A549 treated with AZD9567 at 1 μM for 4 hours (cell line): ENCODE data around the gene RNF225. TPM values are rescaled to one million over a fixed set of nuclear protein-coding genes. Genes with fewer than 3 reads are reported as not detected.

Experiments used
- total RNA-seq: library from RNA; stranded (reverse); fragments of 200-300 nt; extraction: Qiagen RNA extraction; gene quantifications from 5 replicates; pipeline ENCODE4 v1.2.3, GENCODE V29; 2022; ENCODE audit not compliant: insufficient read depth

Gene RNF225
- 0.10 to 0.24 TPM in 2 of 5 replicates, not detected in the others for total RNA-seq

GRCh38 chr19:58395220-58395978 is at the start of gene RNF225:
Gene RNF225 (plus strand): TSS chr19:58395656. CDS start chr19:58396090, 434 bp downstream.

DNA sequence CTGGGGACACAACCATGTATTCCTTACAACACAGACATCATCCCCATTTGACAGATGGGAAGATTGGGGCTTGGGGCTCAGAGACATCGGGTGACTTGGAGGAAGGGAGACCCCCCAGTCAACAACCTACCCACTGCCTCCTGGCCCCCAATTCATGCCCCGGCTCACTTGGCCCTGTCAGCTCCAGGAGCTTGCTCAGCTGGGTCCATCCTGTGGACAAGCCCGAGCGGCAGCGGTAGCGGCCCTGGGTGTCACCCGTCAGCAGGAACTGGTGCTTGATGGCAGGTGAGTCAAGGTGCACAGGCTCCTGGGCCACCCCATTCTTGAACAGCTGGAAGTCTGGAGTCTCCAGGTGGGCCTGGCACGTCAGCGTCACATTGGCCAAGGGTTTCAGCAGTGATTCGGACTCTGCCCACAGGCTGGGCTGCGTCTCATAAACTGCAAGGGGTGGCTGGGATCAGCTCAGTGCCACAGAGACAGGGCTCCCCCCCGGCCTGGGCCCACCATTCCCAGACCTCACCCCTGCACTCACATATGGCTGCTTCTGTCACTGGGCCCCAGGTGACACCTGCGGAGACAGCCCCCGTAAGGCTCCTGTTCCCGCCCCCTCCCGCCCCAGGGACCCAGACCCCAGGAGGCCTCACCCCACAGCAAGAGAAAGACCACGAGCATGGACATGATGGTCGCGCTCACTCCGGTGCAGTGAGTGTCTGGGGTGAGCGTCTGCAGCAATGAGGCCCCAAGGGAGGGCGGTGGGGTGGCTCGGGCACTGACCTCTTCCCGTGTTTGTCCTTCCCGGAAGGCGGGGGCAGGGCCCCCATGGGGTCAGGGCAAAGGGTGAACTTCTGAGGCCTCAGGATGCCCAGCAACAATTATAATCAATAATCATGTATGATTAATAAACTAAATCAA is 42.4 kb upstream of the RNF225 start, which contains the start of gene A1BG:
A1BG (minus strand) TSS at position 733 of the 912 bp plus-strand sequence; CDS start at position 678, 55 bp downstream.

DNA sequence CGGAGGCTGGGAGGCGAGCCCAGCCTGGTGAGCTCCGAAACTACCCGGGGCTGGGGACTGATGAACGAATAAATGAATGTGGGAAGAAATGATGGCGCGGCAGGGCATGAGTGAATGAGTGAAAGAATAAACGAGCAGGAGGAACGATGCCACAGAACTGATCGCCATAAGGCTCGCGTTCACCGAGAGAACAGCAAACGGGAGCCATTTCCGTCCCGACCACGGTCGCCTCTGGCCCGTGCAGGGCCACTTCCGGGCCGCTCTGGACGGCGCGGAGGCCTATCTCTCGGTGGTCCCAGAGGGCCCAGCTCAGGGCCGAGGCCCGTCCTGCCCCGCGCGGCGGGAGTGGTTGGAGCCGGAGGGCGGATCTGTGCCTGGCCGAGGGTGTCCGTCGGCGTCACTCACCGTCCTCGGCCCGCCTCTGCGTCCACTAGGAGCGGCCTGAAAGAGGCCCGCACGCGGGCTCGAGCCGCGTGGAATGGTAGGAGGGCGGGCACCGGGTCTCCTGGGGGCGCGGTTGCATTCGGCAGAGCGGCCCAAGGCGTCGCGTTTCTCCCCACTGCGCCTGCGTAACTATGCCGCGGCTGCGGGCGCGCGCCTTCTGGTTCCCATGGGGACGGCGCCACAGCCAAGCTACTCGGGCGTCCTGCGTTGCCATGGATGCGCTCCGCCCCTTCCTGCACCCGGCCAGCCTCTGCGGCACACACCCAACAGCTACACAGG is 33.0 kb upstream of the RNF225 start, which contains the start of gene ZNF497:
ZNF497 (minus strand) TSS at position 480 of the 723 bp plus-strand sequence. CDS start 5,116 bp downstream, outside the sequence.

DNA sequence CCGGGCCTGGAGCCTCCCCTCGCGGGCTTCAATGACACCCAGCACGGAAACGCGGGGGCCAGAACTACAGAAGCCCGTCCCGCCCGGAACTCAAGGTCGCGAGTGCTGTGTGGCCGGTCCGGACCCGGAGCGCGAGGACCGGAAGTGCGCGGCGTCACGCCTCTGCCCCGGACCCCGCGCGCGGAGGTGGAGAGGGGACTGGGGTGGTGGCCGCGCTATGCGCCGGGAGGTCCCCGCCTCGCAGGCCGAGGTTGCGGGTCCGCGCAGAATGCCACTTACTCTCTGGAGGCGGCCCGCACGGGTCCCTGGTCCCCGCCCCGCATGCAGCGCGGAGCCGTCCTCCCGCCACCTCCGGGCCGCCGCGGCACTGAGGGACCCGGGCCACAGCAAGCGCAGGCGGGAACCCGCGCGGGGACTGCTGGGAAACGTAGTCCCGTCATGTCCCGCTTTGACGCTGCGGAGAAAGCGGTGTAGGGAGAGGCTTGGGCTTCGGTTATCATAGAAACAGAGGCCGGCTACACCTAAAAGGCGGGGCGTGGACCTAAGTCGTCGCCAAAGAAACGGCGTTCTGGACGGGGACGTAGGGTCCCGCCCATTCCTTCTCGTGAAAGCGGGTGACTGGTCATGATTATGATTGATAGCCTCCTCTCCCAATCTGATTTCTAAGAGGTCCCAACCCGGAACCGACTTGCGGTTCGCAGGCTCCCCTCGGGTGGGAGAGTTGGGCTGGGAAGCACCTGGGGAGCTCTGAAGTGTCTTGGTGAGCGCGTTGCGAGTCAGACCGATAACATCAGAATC is 14.6 kb upstream of the RNF225 start, which contains the start of gene ZNF837:
ZNF837 (minus strand) TSS at position 369 of the 798 bp plus-strand sequence. CDS start 11,698 bp downstream, outside the sequence.

GRCh38 chr19:58386576-58387337 is 8.7 kb upstream of the RNF225 start, which contains the start of gene RPS5:
Gene RPS5 (plus strand): TSS chr19:58387269. CDS start chr19:58388138, 869 bp downstream.

DNA sequence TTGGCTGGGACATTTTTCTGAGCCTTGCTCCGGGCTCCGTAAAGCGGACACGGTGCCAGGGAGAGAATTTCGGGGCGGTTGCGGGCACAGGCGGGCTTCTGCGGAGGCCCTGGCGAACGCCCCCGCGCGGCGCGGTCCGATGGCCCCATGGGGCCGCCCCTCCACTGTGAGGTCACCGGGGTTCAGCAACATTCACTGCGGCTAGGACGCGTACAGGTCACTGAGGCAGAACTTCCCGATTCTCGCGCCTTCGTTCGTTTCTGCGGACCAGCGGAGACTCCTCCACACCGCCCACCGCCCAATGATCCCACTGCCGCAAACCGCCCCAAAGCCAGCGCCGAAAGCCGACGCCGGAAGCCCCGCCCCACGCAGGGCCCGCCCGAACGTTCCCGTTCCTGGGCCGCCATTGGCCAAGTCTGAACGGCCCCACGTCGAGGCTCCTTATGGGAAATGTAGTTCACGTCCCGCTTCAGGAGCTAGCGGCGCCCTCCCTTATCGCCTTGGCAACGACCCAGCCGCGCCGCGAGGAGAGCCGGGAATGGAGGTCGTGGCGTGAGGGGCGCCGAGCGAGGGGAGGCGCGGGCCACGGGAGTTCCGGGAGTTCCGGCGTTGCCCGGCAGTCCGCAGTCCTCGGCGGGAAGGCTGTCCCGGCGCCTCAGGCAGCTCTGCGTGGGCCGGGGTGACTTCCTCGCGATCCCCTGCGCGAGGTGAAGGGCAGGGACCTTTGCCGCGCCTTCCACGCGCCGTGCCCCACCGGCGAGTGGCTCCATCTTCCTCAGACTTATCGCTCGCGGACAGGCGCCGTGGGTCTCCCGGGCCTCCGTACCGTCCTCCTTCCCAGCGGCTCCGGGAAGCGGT is 12.9 kb downstream of the RNF225 start, which contains the start of gene ZNF584:
ZNF584 (plus strand) TSS at position 498 of the 858 bp plus-strand sequence. CDS start 499 bp downstream, outside the sequence.

GRCh38 chr19:58439576-58440554 is 44.4 kb downstream of the RNF225 start, which contains the start of gene ZNF132:
Gene ZNF132 (minus strand): TSS chr19:58440153. CDS start chr19:58439821, 332 bp downstream.

Other genes starting within 250 kb of the RNF225 start
- gene ZNF329, start 244.9 kb upstream of the RNF225 start, total RNA-seq, result 2.5 to 3.1 TPM (median 2.9 TPM) in 5 replicates
- 13.4 to 14.8 TPM (median 13.9 TPM) in 5 replicates for gene ZNF274, start 212.6 kb upstream of the RNF225 start, total RNA-seq
- gene ZNF544, start 166.7 kb upstream of the RNF225 start, total RNA-seq, result 9.5 to 21.0 TPM (median 18.5 TPM) in 5 replicates
- gene ZNF8, start 116.7 kb upstream of the RNF225 start, total RNA-seq, result 0.81 to 1.6 TPM (median 1.0 TPM) in 5 replicates
- gene ERVK3-1, start 90.3 kb upstream of the RNF225 start, total RNA-seq, result 93.1 to 105 TPM (median 103 TPM) in 5 replicates
- 2.4 to 3.1 TPM (median 2.6 TPM) in 5 replicates for gene ZSCAN22, start 68.7 kb upstream of the RNF225 start, total RNA-seq
- gene A1BG, start 42.2 kb upstream of the RNF225 start, total RNA-seq, result 10.8 to 14.5 TPM (median 13.4 TPM) in 5 replicates
- gene ZNF497, start 32.9 kb upstream of the RNF225 start, total RNA-seq, result 1.2 to 1.5 TPM (median 1.4 TPM) in 4 of 5 replicates, not detected in the other
- gene ZNF837, start 14.6 kb upstream of the RNF225 start, total RNA-seq, result 1.0 to 2.0 TPM (median 1.6 TPM) in 5 replicates
- gene RPS5, start 8.4 kb upstream of the RNF225 start, total RNA-seq, result 2,020 to 2,699 TPM (median 2,590 TPM) in 5 replicates
- 18.6 to 21.4 TPM (median 20.5 TPM) in 5 replicates for gene ZNF584, start 13.0 kb downstream of the RNF225 start, total RNA-seq
- 0.08 to 0.12 TPM (median 0.09 TPM) in 4 of 5 replicates, not detected in the other for gene ZNF132, start 44.5 kb downstream of the RNF225 start, total RNA-seq
- gene ZNF324B, start 56.0 kb downstream of the RNF225 start, total RNA-seq, result 5.8 to 7.1 TPM (median 6.2 TPM) in 5 replicates
- 5.8 to 12.1 TPM (median 10.4 TPM) in 5 replicates for gene ZNF324, start 71.4 kb downstream of the RNF225 start, total RNA-seq
- 7.8 to 13.1 TPM (median 12.7 TPM) in 5 replicates for gene ZNF446, start 80.7 kb downstream of the RNF225 start, total RNA-seq
- 27.6 to 32.4 TPM (median 31.5 TPM) in 5 replicates for gene SLC27A5, start 116.3 kb downstream of the RNF225 start, total RNA-seq
- 12.8 to 19.5 TPM (median 19.0 TPM) in 5 replicates for gene ZBTB45, start 124.2 kb downstream of the RNF225 start, total RNA-seq
- 709 to 983 TPM (median 807 TPM) in 5 replicates for gene TRIM28, start 148.4 kb downstream of the RNF225 start, total RNA-seq
- 170 to 217 TPM (median 191 TPM) in 5 replicates for gene CHMP2A, start 159.4 kb downstream of the RNF225 start, total RNA-seq
- gene UBE2M, start 163.0 kb downstream of the RNF225 start, total RNA-seq, result 127 to 145 TPM (median 135 TPM) in 5 replicates
- gene MZF1, start 177.7 kb downstream of the RNF225 start, total RNA-seq, result 10.1 to 16.7 TPM (median 16.7 TPM) in 5 replicates